Endothelial cell of umbilical vein (primary cell): Measurements from ENCODE around the gene CADM4.

ENCODE experiments used
- EZH2 ChIP-seq: IDR thresholded peaks from 2 replicates; pipeline ENCODE4 v1.6.1; 2012; ENCODE audit warnings: borderline replicate concordance, low read depth, mild to moderate bottlenecking, moderate library complexity, low read length, inconsistent platforms; ENCODE audit not compliant: severe bottlenecking
- GATA2 ChIP-seq: IDR thresholded peaks from 2 replicates; pipeline ENCODE4 v1.7.0; 2011; ENCODE audit warnings: low read depth, mild to moderate bottlenecking, moderate library complexity, mixed read lengths, low read length; ENCODE audit not compliant: insufficient read length, insufficient read depth
- JUN ChIP-seq: IDR thresholded peaks from 2 replicates; pipeline ENCODE4 v1.6.1; 2011; ENCODE audit warnings: borderline replicate concordance, low read depth; ENCODE audit not compliant: insufficient read length, insufficient read depth
- MYC ChIP-seq: IDR thresholded peaks from one replicate; pipeline ENCODE4 v1.6.1; 2011; ENCODE audit warnings: mild to moderate bottlenecking, low read depth, low read length
- POLR2A ChIP-seq: IDR thresholded peaks from 2 replicates; pipeline ENCODE4 v1.6.1; 2012; ENCODE audit warnings: low read depth, mild to moderate bottlenecking, control low read depth, low read length
- POLR2AphosphoS5 ChIP-seq: IDR thresholded peaks from 2 replicates; pipeline ENCODE4 v1.6.1; 2012; ENCODE audit warnings: low read depth, mild to moderate bottlenecking, control low read depth, low read length, moderate library complexity; ENCODE audit not compliant: insufficient read depth
- TF ChIP-seq, protein P1 (sequence below), 2 donors: IDR thresholded peaks; 1 replicate in 1 of 2; 2 replicates in 1 of 2; pipeline ENCODE4 v1.5.1; 2011; ENCODE audit warnings: low read length in 2 of 2, mild to moderate bottlenecking in 2 of 2, moderate library complexity in 2 of 2, control low read depth in 1 of 2, inconsistent platforms in 1 of 2, low read depth in 1 of 2; ENCODE audit not compliant: insufficient read depth in 1 of 2; ENCODE audit errors: extremely low read depth in 1 of 2
- TF ChIP-seq, protein P2 (sequence below): IDR thresholded peaks from 2 replicates; pipeline ENCODE4 v1.6.1; 2011; ENCODE audit not compliant: insufficient read depth, insufficient read length

DNA sequence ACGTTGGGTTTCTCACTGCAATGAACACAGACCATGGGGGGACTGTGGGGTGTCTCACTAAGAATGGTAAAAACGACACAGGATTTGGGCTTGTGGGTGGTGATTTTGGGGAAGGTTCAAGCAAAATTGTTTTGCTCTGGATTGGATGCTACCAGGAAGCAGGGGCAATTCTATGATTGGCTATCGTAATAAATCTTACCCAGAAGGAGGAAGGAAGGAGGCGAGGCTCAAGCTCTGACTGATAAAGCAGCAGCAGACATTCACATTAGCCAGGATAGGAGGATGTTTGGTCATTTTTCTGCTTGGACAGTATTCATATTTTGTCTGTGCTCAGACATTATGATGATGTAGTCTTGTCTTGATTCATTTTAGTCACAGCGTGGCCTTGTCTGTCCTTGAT is 41.8 kb downstream of the CADM4 start:
- no peak for TF ChIP-seq POLR2A
- TF ChIP-seq, protein P1, sequence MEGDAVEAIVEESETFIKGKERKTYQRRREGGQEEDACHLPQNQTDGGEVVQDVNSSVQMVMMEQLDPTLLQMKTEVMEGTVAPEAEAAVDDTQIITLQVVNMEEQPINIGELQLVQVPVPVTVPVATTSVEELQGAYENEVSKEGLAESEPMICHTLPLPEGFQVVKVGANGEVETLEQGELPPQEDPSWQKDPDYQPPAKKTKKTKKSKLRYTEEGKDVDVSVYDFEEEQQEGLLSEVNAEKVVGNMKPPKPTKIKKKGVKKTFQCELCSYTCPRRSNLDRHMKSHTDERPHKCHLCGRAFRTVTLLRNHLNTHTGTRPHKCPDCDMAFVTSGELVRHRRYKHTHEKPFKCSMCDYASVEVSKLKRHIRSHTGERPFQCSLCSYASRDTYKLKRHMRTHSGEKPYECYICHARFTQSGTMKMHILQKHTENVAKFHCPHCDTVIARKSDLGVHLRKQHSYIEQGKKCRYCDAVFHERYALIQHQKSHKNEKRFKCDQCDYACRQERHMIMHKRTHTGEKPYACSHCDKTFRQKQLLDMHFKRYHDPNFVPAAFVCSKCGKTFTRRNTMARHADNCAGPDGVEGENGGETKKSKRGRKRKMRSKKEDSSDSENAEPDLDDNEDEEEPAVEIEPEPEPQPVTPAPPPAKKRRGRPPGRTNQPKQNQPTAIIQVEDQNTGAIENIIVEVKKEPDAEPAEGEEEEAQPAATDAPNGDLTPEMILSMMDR (IDR thresholded peaks at IDR 0.05; ENCODE audit: extremely low read depth in 1 of 2, insufficient read depth in 1 of 2, low read depth in 1 of 2, low read length in 2 of 2) = no peak
- no peak for TF ChIP-seq POLR2AphosphoS5
- TF ChIP-seq, protein P2, sequence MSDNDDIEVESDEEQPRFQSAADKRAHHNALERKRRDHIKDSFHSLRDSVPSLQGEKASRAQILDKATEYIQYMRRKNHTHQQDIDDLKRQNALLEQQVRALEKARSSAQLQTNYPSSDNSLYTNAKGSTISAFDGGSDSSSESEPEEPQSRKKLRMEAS = no peak
- TF ChIP-seq EZH2 = no peak
- no peak for TF ChIP-seq MYC
- TF ChIP-seq GATA2 = no peak
- no peak for TF ChIP-seq JUN
